Measurements from ENCODE around the gene ZFYVE1.
"Not testable (repeated sequence)": the region's sequence is repeated elsewhere in the genome, so short reads cannot be mapped to it uniquely, and the experiment has no call there.

ZFYVE1 gene

DNA sequence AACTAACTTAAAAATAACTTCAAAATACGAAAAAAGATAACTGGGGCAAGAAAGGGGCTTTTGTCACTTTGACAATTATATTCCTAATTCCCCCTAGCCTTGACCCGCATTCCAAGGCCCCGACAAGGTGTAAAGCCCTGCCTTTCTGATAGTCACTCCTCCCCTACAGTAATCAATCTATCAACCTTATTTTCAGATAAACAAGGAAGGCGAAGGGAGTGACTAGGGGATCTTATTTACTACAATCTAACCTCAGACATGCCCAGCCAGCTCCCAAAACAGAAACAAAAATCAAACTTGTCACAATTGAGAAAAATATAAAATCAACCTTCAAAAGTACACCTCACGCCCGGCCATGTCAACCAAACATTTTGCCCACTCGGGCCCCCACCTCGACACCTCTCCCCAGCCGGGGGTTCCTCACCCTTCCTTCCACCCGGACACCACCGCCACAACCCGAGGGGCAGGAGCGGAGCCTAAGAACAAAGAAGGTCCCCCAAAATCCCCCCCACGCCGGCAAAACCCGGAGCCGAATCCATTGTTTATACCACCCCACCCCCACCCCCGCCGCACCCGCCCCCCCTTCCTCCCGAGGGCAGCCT is 562 bp downstream of the ZFYVE1 start:
- Histone ChIP-seq H3K4me3 (ENCODE audit: low read length) (peak overlapping the region; percentile 84), H3K27ac (ENCODE audit: low read length) (no peak overlapping the region)

DNA sequence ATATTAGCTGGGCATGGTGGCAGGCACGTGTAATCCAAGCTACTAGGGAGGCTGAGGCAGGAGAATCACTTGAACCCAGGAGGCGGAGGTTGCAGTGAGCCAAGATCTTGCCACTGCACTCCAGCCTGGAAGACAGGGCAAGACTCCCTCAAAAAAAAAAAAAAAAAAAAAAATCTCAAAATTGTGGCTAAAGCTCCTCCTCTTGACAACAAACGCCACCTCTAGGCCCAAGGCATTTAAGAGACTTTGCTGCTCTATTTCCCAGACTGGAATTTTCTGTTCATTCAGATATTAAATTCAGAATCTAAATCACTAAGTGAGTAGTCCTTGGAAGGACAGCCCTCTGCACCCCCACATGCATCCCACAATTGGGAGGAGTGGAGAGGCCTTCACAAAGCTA is 1.4 kb downstream of the ZFYVE1 start:
- peak overlapping the region; percentile 84 for H3K4me3 ChIP-seq (ENCODE audit: low read length)
- H3K9ac ChIP-seq (ENCODE audit: low read length): peak overlapping the region; percentile 11
- no peaks in the 10 kb centered on the region for H3K27me3 ChIP-seq (ENCODE audit: control insufficient read depth, insufficient read depth, low read length)
- peaks cover 9% of the 10 kb centered on the region for H3K36me3 ChIP-seq (ENCODE audit: control insufficient read depth, low read depth, low read length)
- H3K9me3 ChIP-seq (ENCODE audit: control insufficient read depth, low read depth, low read length): no peaks in the 10 kb centered on the region
- peaks cover 15% of the 10 kb centered on the region for H3K4me1 ChIP-seq (ENCODE audit: control insufficient read depth, low read depth, low read length)
- no peak overlapping the region for H3K27ac ChIP-seq (ENCODE audit: low read length)

More for the DNA sequence above, 562 bp downstream of the ZFYVE1 start:
- peak overlapping the region; percentile 75 for H3K9ac ChIP-seq (ENCODE audit: low read length)
- no peaks in the 10 kb centered on the region for H3K27me3 ChIP-seq (ENCODE audit: control insufficient read depth, insufficient read depth, low read length)
- H3K4me1 ChIP-seq (ENCODE audit: control insufficient read depth, low read depth, low read length): peaks cover 15% of the 10 kb centered on the region
- peaks cover 9% of the 10 kb centered on the region for H3K36me3 ChIP-seq (ENCODE audit: control insufficient read depth, low read depth, low read length)
- H3K9me3 ChIP-seq (ENCODE audit: control insufficient read depth, low read depth, low read length): no peaks in the 10 kb centered on the region

DNA sequence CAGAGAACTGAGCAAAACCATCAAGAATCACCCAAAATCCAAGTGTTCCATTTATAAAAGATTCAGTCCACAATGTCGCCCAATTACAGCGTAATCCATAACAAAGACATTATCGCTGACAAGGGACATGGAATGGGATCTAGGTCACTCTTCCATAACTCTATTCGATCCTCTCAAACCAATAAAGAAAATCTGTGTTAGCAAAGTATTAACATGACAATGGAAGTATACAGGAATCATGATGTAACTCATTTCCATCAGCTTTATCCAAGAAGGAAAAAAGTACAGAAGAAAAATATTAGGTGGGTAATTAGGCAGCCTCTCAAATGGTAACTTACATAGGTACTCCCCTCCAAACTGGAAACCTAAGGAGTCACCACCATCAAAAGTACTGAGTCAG is 4.9 kb downstream of the ZFYVE1 start:
- no peak overlapping the region for H3K9ac ChIP-seq (ENCODE audit: low read length)
- H3K27me3 ChIP-seq (ENCODE audit: control insufficient read depth, insufficient read depth, low read length): no peaks in the 10 kb centered on the region
- no peak overlapping the region for H3K27ac ChIP-seq (ENCODE audit: low read length)
- no peaks in the 10 kb centered on the region for H3K9me3 ChIP-seq (ENCODE audit: control insufficient read depth, low read depth, low read length)
- peaks cover 9% of the 10 kb centered on the region for H3K36me3 ChIP-seq (ENCODE audit: control insufficient read depth, low read depth, low read length)
- no peak overlapping the region for H3K4me3 ChIP-seq (ENCODE audit: low read length)
- peaks cover 7% of the 10 kb centered on the region for H3K4me1 ChIP-seq (ENCODE audit: control insufficient read depth, low read depth, low read length)

DNA sequence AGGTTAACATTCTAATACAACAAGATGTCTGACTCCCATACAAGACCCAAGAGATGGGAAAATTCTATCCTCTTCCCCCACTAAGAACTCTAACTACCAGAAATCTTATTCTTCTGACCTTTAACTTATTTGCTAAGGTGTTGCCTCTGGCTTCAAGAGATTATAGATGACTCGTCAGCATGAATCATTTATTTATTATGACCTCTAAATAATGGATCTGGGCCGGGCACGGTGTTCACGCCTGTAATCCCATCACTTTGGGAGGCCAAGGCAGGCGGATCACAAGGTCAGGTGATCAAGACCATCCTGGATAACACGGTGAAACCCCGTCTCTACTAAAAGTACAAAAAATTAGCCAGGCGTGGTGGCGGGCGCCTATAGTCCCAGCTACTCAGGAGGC is 10.9 kb downstream of the ZFYVE1 start:
- H3K9ac ChIP-seq (ENCODE audit: low read length); H3K27me3 ChIP-seq (ENCODE audit: control insufficient read depth, insufficient read depth, low read length); H3K9me3 ChIP-seq (ENCODE audit: control insufficient read depth, low read depth, low read length); H3K27ac ChIP-seq (ENCODE audit: low read length); H3K4me3 ChIP-seq (ENCODE audit: low read length); H3K36me3 ChIP-seq (ENCODE audit: control insufficient read depth, low read depth, low read length); H3K4me1 ChIP-seq (ENCODE audit: control insufficient read depth, low read depth, low read length): not testable (repeated sequence)

DNA sequence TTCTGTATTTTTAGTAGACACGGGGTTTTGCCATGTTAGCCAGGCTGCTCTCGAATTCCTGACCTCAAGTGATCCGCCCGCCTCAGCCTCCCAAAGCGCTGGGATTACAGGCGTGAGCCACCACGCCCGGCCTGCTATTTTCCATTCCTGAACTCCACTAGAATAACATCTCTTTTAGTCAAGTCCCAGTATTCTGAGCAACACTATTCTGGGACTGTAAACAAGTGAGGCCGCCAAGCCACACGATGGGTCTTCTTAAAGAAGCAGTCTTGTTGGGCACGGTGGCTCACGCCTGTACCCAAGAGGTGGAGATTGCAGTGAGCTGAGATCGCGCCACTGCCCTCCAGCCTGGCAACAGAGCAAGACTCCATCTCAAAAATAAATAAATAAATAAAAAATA is 11.4 kb downstream of the ZFYVE1 start:
- H3K9me3 ChIP-seq (ENCODE audit: control insufficient read depth, low read depth, low read length); H3K27ac ChIP-seq (ENCODE audit: low read length); H3K4me1 ChIP-seq (ENCODE audit: control insufficient read depth, low read depth, low read length); H3K27me3 ChIP-seq (ENCODE audit: control insufficient read depth, insufficient read depth, low read length); H3K9ac ChIP-seq (ENCODE audit: low read length); H3K4me3 ChIP-seq (ENCODE audit: low read length); H3K36me3 ChIP-seq (ENCODE audit: control insufficient read depth, low read depth, low read length): not testable (repeated sequence)

DNA sequence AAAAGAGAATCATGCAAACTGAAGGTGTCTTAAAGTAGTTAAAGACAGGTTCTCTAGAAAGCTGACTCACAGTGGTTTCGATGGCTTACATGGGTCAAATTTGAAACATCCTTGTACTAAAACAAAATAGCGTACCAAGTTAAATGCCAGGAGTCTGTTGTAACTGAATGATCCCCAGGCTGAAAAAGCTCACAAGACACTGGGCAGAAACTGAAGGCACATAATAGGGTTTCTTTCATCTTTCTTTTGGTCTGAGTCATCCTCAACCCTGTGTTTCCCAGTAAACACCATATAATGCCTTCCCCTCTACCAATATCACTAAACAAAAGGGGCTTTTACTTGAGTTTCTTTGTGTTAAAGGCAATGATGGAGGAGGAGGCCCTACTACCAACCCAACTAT is 12.8 kb downstream of the ZFYVE1 start:
- no peak overlapping the region for H3K4me3 ChIP-seq (ENCODE audit: low read length)
- H3K27me3 ChIP-seq (ENCODE audit: control insufficient read depth, insufficient read depth, low read length): no peaks in the 10 kb centered on the region
- no peak overlapping the region for H3K9ac ChIP-seq (ENCODE audit: low read length)
- H3K4me1 ChIP-seq (ENCODE audit: control insufficient read depth, low read depth, low read length): no peaks in the 10 kb centered on the region
- H3K27ac ChIP-seq (ENCODE audit: low read length): no peak overlapping the region
- H3K36me3 ChIP-seq (ENCODE audit: control insufficient read depth, low read depth, low read length): no peaks in the 10 kb centered on the region
- no peaks in the 10 kb centered on the region for H3K9me3 ChIP-seq (ENCODE audit: control insufficient read depth, low read depth, low read length)

DNA sequence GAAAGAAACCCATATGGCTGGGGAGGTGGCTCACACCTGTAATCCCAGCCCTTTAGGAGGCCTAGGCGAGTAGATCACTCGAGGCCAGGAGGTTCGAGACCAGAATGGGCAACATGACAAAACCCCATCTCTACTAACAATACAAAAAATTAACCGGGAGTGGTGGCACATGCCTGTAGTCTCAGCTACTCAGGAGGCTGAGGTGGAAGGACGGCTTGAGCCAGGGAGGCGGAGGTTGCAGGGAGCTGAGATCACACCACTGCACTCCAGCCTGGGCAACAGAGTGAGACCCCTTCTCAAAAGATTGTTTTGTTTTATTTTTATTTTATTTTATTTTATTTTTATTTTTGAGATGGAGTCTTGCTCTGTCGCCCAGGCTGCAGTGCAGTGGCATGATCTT is 15.7 kb downstream of the ZFYVE1 start:
- H3K27ac ChIP-seq (ENCODE audit: low read length); H3K36me3 ChIP-seq (ENCODE audit: control insufficient read depth, low read depth, low read length); H3K9ac ChIP-seq (ENCODE audit: low read length): not testable (repeated sequence)

DNA sequence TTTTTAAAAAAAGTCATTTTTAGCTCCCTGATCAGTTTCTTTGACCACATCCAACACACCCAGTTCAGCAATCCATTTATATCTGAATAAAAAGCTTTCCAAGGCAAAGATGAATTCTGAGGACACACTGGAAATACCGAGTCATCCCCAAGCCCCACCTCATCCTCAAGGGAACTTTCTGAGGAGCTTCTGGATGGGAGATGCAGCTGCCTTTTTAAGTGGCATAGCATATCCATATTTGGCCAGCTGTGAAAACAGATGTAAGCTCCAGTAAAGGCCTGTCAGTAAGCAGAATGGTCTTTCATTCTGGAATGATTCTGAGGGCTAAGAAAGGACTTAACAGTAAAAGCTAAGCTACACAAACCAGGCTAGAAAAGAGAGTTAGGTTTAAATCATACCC is 18.4 kb downstream of the ZFYVE1 start:
- H3K27me3 ChIP-seq (ENCODE audit: control insufficient read depth, insufficient read depth, low read length): no peaks in the 10 kb centered on the region
- H3K4me3 ChIP-seq (ENCODE audit: low read length): no peak overlapping the region
- no peaks in the 10 kb centered on the region for H3K4me1 ChIP-seq (ENCODE audit: control insufficient read depth, low read depth, low read length)
- H3K9me3 ChIP-seq (ENCODE audit: control insufficient read depth, low read depth, low read length): no peaks in the 10 kb centered on the region
- no peak overlapping the region for H3K9ac ChIP-seq (ENCODE audit: low read length)
- no peak overlapping the region for H3K27ac ChIP-seq (ENCODE audit: low read length)
- H3K36me3 ChIP-seq (ENCODE audit: control insufficient read depth, low read depth, low read length): no peaks in the 10 kb centered on the region

More for the DNA sequence above, 15.7 kb downstream of the ZFYVE1 start:
- not testable (repeated sequence) for H3K27me3 ChIP-seq (ENCODE audit: control insufficient read depth, insufficient read depth, low read length); H3K9me3 ChIP-seq (ENCODE audit: control insufficient read depth, low read depth, low read length); H3K4me1 ChIP-seq (ENCODE audit: control insufficient read depth, low read depth, low read length); H3K4me3 ChIP-seq (ENCODE audit: low read length)

DNA sequence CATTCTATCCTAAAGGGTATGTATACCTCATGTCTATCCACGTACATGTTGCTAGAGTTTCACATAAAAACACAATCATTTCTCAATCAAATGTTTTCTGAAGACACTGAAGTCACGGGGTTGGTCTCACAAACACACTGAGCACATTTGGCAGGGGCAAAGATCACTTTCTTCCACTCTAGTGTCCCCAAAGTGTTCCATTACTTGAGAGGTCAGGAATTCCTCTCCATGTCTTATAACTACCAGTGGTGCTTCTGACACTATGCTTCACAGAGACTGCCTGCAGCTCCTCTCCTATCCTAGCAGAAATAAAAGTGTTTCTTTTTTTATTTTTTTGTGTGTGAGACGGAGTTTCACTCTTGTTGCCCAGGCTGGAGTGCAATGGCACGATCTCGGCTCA is 19.1 kb downstream of the ZFYVE1 start:
- Histone ChIP-seq H3K27me3 (ENCODE audit: control insufficient read depth, insufficient read depth, low read length) (no peaks in the 10 kb centered on the region), H3K9ac (ENCODE audit: low read length) (no peak overlapping the region), H3K4me1 (ENCODE audit: control insufficient read depth, low read depth, low read length) (no peaks in the 10 kb centered on the region), H3K9me3 (ENCODE audit: control insufficient read depth, low read depth, low read length) (no peaks in the 10 kb centered on the region), H3K36me3 (ENCODE audit: control insufficient read depth, low read depth, low read length) (no peaks in the 10 kb centered on the region), H3K4me3 (ENCODE audit: low read length) (no peak overlapping the region), H3K27ac (ENCODE audit: low read length) (no peak overlapping the region)

DNA sequence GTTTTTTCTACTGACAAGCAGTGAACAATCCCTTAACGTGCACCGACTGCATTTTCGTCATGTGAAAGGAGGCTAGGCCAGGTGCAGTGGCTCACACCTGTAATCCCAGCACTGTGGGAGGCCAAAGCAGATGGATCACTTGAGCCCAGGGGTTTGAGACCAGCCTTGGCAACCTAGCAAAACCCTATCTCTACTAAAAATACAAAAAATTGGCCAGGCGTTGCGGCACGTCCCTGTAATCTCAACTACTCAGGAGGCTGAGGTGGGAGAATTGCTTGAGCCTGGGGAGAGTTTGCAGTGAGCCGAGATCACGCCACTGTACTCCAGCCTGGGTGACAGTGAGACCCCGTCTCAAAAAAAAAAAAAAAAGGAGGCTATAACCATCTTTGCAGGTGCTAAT is 22.3 kb downstream of the ZFYVE1 start:
- H3K4me1 ChIP-seq (ENCODE audit: control insufficient read depth, low read depth, low read length); H3K27me3 ChIP-seq (ENCODE audit: control insufficient read depth, insufficient read depth, low read length); H3K9me3 ChIP-seq (ENCODE audit: control insufficient read depth, low read depth, low read length); H3K4me3 ChIP-seq (ENCODE audit: low read length); H3K36me3 ChIP-seq (ENCODE audit: control insufficient read depth, low read depth, low read length); H3K27ac ChIP-seq (ENCODE audit: low read length); H3K9ac ChIP-seq (ENCODE audit: low read length): not testable (repeated sequence)

DNA sequence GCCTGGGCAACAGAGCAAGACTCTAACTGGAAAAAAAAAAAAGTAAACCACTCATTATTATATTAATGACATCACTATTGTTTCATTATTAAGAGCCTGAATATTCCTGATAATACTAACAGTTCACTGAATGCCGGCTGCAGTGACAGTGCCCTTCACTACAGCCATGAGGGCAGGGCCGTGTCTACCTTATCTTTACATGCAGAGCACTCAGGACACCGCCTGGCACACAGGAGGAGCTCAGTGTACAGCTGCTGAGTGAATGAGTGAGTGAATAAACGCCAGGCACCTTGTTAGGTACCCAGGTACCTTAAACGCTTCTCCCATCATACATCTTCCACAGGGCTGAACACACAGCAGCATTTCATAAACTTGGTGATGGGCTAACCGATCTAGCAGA is 23.2 kb downstream of the ZFYVE1 start:
- H3K27me3 ChIP-seq (ENCODE audit: control insufficient read depth, insufficient read depth, low read length): no peaks in the 10 kb centered on the region
- no peaks in the 10 kb centered on the region for H3K4me1 ChIP-seq (ENCODE audit: control insufficient read depth, low read depth, low read length)
- H3K36me3 ChIP-seq (ENCODE audit: control insufficient read depth, low read depth, low read length): no peaks in the 10 kb centered on the region
- H3K9ac ChIP-seq (ENCODE audit: low read length): no peak overlapping the region
- no peak overlapping the region for H3K4me3 ChIP-seq (ENCODE audit: low read length)
- no peaks in the 10 kb centered on the region for H3K9me3 ChIP-seq (ENCODE audit: control insufficient read depth, low read depth, low read length)
- H3K27ac ChIP-seq (ENCODE audit: low read length): no peak overlapping the region

DNA sequence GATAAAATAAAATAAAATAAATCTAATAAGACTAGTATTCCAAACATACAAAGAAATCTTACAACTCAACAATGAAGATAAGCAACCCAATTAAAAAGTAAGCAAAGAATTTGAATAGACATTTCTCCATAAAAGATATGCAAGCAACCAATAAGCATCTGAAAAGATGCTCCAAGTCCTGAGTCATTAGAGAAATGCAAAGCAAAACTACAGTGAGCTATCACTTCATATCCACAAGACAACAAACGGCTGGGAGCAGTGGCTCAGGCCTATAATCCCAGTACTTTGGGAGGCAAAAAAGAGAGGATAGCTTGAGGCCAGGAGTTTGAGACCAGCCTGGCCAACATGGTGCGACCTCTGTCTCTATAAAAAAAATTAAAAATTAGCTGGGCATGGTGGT is 26.8 kb downstream of the ZFYVE1 start:
- Histone ChIP-seq H3K27ac (ENCODE audit: low read length) (no peak overlapping the region), H3K27me3 (ENCODE audit: control insufficient read depth, insufficient read depth, low read length) (no peaks in the 10 kb centered on the region), H3K4me1 (ENCODE audit: control insufficient read depth, low read depth, low read length) (no peaks in the 10 kb centered on the region), H3K9me3 (ENCODE audit: control insufficient read depth, low read depth, low read length) (no peaks in the 10 kb centered on the region), H3K4me3 (ENCODE audit: low read length) (no peak overlapping the region), H3K9ac (ENCODE audit: low read length) (no peak overlapping the region), H3K36me3 (ENCODE audit: control insufficient read depth, low read depth, low read length) (peaks cover 5% of the 10 kb centered on the region)

All from iPS-18a (cell line).